Liver (tissue), 9 donors: ENCODE results near the gene ZGLP1. TPM values are rescaled to one million over a fixed set of nuclear protein-coding genes. Genes with fewer than 3 reads are reported as not detected.

Experiments
- DNase-seq: peaks from one replicate; pipeline ENCODE4 v3.0.0-alpha.2; 2017; ENCODE audit warnings: low spot score
- H3K27ac ChIP-seq, 2 donors: one replicate each; pipeline ENCODE4 v1.7.0; 2013; ENCODE audit warnings: inconsistent platforms in 2 of 2, low read length in 2 of 2, control low read depth in 1 of 2, low read depth in 1 of 2, mild to moderate bottlenecking in 1 of 2
- H3K27me3 ChIP-seq, 4 donors: one replicate each; pipeline versions ENCODE4 v1.6.1 to v1.7.0; 2013; ENCODE audit warnings: low read length in 3 of 4, inconsistent platforms in 1 of 4, mild to moderate bottlenecking in 1 of 4, moderate library complexity in 1 of 4; ENCODE audit not compliant: control insufficient read depth in 4 of 4, insufficient read depth in 4 of 4
- H3K36me3 ChIP-seq, 4 donors: one replicate each; pipeline versions ENCODE4 v1.6.1 to v1.7.0; 2013; ENCODE audit warnings: low read length in 3 of 4, mild to moderate bottlenecking in 3 of 4, low read depth in 1 of 4, moderate library complexity in 1 of 4; ENCODE audit not compliant: control insufficient read depth in 4 of 4, insufficient read depth in 3 of 4
- H3K4me1 ChIP-seq, 4 donors: one replicate each; pipeline versions ENCODE4 v1.6.1 to v1.7.0; 2013; ENCODE audit warnings: low read length in 3 of 4, mild to moderate bottlenecking in 3 of 4, moderate library complexity in 1 of 4; ENCODE audit not compliant: control insufficient read depth in 4 of 4, insufficient read depth in 4 of 4
- H3K4me3 ChIP-seq, 3 donors: one replicate each; pipeline versions ENCODE4 v1.6.1 to v1.7.0; 2013; ENCODE audit warnings: low read length in 3 of 3, control low read depth in 1 of 3, low read depth in 1 of 3, mild to moderate bottlenecking in 1 of 3
- H3K9ac ChIP-seq, 2 donors: one replicate each; pipeline ENCODE4 v1.7.0; 2013; ENCODE audit warnings: low read length in 2 of 2, mild to moderate bottlenecking in 2 of 2, moderate library complexity in 2 of 2, control low read depth in 1 of 2, low read depth in 1 of 2
- H3K9me3 ChIP-seq, 4 donors: one replicate each; pipeline versions ENCODE4 v1.6.1 to v1.7.0; 2013; ENCODE audit warnings: low read length in 3 of 4; ENCODE audit not compliant: control insufficient read depth in 4 of 4
- GABPA ChIP-seq, 2 donors: IDR thresholded peaks in 1 of 2; conservative IDR thresholded peaks in 1 of 2; 2 replicates each; pipeline ENCODE4 v1.6.1; 2016; ENCODE audit warnings: antibody characterized with exemption in 2 of 2, mild to moderate bottlenecking in 1 of 2, moderate library complexity in 1 of 2
- HNF4G ChIP-seq: IDR thresholded peaks from 2 replicates; pipeline ENCODE4 v1.6.1; 2016; ENCODE audit warnings: antibody characterized with exemption
- JUND ChIP-seq, 2 donors: IDR thresholded peaks; 2 replicates each; pipeline ENCODE4 v1.6.1; 2016; ENCODE audit warnings: antibody characterized with exemption in 2 of 2
- RAD21 ChIP-seq, 2 donors: IDR thresholded peaks; 2 replicates each; pipeline ENCODE4 v1.6.1; 2016; ENCODE audit warnings: antibody characterized with exemption in 2 of 2, mild to moderate bottlenecking in 2 of 2
- REST ChIP-seq: IDR thresholded peaks from 2 replicates; pipeline ENCODE4 v1.6.1; 2016; ENCODE audit warnings: antibody characterized with exemption, mild to moderate bottlenecking
- RXRA ChIP-seq, 2 donors: IDR thresholded peaks; 2 replicates each; pipeline ENCODE4 v1.6.1; 2017 to 2018; ENCODE audit warnings: antibody characterized with exemption in 2 of 2, mild to moderate bottlenecking in 1 of 2
- SP1 ChIP-seq: IDR thresholded peaks from 2 replicates; pipeline ENCODE4 v1.6.1; 2018; ENCODE audit warnings: antibody characterized with exemption, mild to moderate bottlenecking
- TAF1 ChIP-seq: conservative IDR thresholded peaks from 2 replicates; pipeline ENCODE4 v1.6.1; 2016; ENCODE audit warnings: antibody characterized with exemption, mild to moderate bottlenecking
- WGBS: extraction: QIAGEN DNeasy Blood & Tissue Kit; methylation state at CpG from one replicate; pipeline ENCODE4 v1.1.7; 2013; 5-methylcytosine and 5-hydroxymethylcytosine counted together
- polyA plus RNA-seq, 2 donors: library from polyadenylated mRNA; stranded (reverse) in 1 of 2; unstranded in 1 of 2; fragments of 200-250 nt in 1 of 2; fragments of >200 nt in 1 of 2; fragmentation: Nextera tagmentation in 1 of 2; extraction: Ambion mirVana in 1 of 2; gene quantifications; one replicate each; pipeline versions ENCODE4 v1.2.1 to v1.2.3, GENCODE V29; 2013 to 2015
- total RNA-seq, 2 donors: library from RNA; depleted of rRNA; stranded (reverse); fragments of >200 nt; gene quantifications; one replicate each; pipeline ENCODE4 v1.2.3, GENCODE V29; 2014
- TF ChIP-seq, protein P1 (sequence below): IDR thresholded peaks from 2 replicates; pipeline ENCODE4 v1.6.1; 2016; ENCODE audit warnings: antibody characterized with exemption
- TF ChIP-seq, protein P2 (sequence below): fragments of 150-350 bp; IDR thresholded peaks from 2 replicates; pipeline ENCODE4 v1.5.1; 2017; ENCODE audit warnings: improper control_type of control experiment, low read depth, low read length; ENCODE audit not compliant: missing input control
- TF ChIP-seq, protein P3 (sequence below): IDR thresholded peaks from 2 replicates; pipeline ENCODE4 v1.6.1; 2016; ENCODE audit warnings: antibody characterized with exemption
- TF ChIP-seq, protein P4 (sequence below): IDR thresholded peaks from 2 replicates; pipeline ENCODE4 v1.6.1; 2016; ENCODE audit warnings: antibody characterized with exemption
- donor health status: healthy.
- donor health status: healthy.
- donor health status: healthy.
- donor health status: healthy.
- donor health status: healthy.

Gene ZGLP1
- total and polyA plus RNA-seq, 4 donors, result 0.61 to 1.2 (median 0.82) TPM

DNA sequence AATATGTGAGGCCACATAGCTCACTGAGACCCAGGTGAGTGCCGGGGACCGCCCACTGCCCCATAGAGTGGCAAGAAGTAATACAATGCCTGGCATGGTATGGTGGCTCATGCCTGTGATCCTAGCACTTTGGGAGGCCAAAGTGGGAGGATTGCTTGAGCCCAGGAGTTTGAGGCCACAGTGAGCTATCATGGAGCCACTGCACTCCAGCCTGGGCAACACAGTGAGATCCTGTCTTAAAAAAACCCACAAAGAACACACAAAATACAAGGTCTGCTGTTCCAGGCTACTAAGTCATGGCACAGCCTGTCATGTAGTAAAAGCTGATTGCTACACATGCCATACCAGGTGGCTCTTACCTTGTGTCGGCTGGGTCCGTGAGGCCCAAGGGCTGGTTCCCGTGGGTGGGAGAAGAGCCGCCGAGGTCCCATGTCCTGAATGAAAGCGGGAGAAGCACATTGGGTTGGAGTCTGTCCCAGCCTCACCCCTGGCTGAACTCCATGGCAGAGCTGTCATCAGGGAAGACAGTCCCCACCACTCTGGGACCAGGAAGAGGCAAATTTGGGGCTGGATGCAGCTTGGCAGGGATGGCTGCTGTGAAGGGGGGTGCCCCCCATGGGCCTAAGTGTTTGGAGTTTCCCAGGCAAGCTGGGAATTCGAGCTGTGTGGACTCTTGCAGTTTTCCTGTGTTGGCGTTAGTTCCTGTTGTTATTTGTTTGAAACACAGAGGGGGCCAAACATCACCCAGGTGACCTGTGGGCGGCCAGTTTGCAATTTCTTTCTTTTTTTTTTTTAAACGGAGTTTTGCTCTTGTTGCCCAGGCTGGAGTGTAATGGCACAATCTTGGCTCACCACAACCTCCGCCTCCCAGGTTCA is 9.4 kb upstream of the ZGLP1 start:
- WGBS, result 90% methylated on average over 13 of the region's 13 CpGs
- no peak for DNase-seq
- Histone ChIP-seq H3K27ac (no peak overlapping the region), H3K9me3 (no peaks in the 10 kb centered on the region), H3K4me3 (no peak overlapping the region), H3K27me3 (no peaks in the 10 kb centered on the region), H3K36me3 (peaks cover 19 to 56% (median 31%) of the 10 kb centered on the region in 4 donors), H3K9ac (no peak overlapping the region), H3K4me1 (peaks cover 3 to 17% (median 9%) of the 10 kb centered on the region in 4 donors)
- TF ChIP-seq TAF1 (no peak), JUND (IDR thresholded peaks at IDR 0.05) (no peak), REST (no peak), RXRA (IDR thresholded peaks at IDR 0.05) (no peak), GABPA (IDR thresholded peaks at IDR 0.05 in 1 of 2, conservative IDR thresholded peaks at IDR 0.05 in 1 of 2) (no peak), RAD21 (IDR thresholded peaks at IDR 0.05) (no peak), SP1 (no peak)
- TF ChIP-seq, protein P1, sequence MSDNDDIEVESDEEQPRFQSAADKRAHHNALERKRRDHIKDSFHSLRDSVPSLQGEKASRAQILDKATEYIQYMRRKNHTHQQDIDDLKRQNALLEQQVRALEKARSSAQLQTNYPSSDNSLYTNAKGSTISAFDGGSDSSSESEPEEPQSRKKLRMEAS, result no peak
- TF ChIP-seq, protein P2, sequence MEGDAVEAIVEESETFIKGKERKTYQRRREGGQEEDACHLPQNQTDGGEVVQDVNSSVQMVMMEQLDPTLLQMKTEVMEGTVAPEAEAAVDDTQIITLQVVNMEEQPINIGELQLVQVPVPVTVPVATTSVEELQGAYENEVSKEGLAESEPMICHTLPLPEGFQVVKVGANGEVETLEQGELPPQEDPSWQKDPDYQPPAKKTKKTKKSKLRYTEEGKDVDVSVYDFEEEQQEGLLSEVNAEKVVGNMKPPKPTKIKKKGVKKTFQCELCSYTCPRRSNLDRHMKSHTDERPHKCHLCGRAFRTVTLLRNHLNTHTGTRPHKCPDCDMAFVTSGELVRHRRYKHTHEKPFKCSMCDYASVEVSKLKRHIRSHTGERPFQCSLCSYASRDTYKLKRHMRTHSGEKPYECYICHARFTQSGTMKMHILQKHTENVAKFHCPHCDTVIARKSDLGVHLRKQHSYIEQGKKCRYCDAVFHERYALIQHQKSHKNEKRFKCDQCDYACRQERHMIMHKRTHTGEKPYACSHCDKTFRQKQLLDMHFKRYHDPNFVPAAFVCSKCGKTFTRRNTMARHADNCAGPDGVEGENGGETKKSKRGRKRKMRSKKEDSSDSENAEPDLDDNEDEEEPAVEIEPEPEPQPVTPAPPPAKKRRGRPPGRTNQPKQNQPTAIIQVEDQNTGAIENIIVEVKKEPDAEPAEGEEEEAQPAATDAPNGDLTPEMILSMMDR, result no peak
- TF ChIP-seq, protein P3, sequence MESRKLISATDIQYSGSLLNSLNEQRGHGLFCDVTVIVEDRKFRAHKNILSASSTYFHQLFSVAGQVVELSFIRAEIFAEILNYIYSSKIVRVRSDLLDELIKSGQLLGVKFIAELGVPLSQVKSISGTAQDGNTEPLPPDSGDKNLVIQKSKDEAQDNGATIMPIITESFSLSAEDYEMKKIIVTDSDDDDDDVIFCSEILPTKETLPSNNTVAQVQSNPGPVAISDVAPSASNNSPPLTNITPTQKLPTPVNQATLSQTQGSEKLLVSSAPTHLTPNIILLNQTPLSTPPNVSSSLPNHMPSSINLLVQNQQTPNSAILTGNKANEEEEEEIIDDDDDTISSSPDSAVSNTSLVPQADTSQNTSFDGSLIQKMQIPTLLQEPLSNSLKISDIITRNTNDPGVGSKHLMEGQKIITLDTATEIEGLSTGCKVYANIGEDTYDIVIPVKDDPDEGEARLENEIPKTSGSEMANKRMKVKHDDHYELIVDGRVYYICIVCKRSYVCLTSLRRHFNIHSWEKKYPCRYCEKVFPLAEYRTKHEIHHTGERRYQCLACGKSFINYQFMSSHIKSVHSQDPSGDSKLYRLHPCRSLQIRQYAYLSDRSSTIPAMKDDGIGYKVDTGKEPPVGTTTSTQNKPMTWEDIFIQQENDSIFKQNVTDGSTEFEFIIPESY, result no peak

- H3K27ac ChIP-seq, result no peak overlapping the region
- no peak overlapping the region for H3K9ac ChIP-seq
- H3K4me1 ChIP-seq, result peaks cover 3 to 17% (median 9%) of the 10 kb centered on the region in 4 donors
- H3K36me3 ChIP-seq, result peaks cover 13 to 48% (median 27%) of the 10 kb centered on the region in 4 donors
- no peak overlapping the region for H3K4me3 ChIP-seq
- WGBS, result 92% methylated on average over 15 of the region's 15 CpGs
- no peaks in the 10 kb centered on the region for H3K9me3 ChIP-seq
- TF ChIP-seq, protein P4, sequence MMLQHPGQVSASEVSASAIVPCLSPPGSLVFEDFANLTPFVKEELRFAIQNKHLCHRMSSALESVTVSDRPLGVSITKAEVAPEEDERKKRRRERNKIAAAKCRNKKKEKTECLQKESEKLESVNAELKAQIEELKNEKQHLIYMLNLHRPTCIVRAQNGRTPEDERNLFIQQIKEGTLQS, result no peak
- no peak for TF ChIP-seq SP1
- TF ChIP-seq HNF4G, result no peak
- no peak for TF ChIP-seq REST
- TF ChIP-seq JUND (IDR thresholded peaks at IDR 0.05), result no peak
- TF ChIP-seq GABPA (IDR thresholded peaks at IDR 0.05 in 1 of 2, conservative IDR thresholded peaks at IDR 0.05 in 1 of 2), result no peak
- DNase-seq, result no peak
- H3K27me3 ChIP-seq, result no peaks in the 10 kb centered on the region
Observed at GRCh38 chr19:10317857-10318462, 8.3 kb upstream of the ZGLP1 start.
